Body of pancreas (tissue), 4 donors: ENCODE measurements around the gene PPP4R4.

ENCODE experiments used
- POLR2A ChIP-seq, 3 donors: fragments of 450-650 bp; IDR thresholded peaks; one replicate each; pipeline ENCODE4 v1.6.1; 2016; ENCODE audit warnings: antibody characterized with exemption in 3 of 3, mild to moderate bottlenecking in 2 of 3
- TF ChIP-seq, protein P1 (sequence below), 7 experiments: fragments of 450-650 bp in 4 of 7; fragments of 200-600 bp in 3 of 7; sonication (generic) in 3 of 7; IDR thresholded peaks; one replicate each; pipeline ENCODE4 v1.5.1; 2016 to 2019; ENCODE audit warnings: antibody characterized with exemption in 7 of 7

DNA sequence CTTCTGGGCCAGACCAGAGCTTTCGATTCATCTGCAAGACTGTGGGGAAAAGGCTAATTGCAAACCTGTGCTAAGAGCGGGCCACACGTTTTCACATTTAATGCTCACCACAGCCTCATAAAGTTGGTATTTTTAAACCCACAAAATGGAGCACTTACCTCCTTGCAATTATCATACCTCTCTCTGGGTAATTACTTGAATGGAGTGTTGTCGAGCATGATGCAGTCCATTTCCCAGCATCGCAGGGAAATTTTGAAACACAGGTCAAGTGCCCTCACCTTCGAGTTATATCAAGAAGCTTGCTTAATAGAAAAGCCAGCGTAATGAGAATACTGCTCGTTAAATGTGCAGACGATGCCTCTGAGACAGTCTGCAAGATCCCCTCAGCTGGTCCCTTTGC is 35.9 kb upstream of the PPP4R4 start:
- TF ChIP-seq, protein P1, sequence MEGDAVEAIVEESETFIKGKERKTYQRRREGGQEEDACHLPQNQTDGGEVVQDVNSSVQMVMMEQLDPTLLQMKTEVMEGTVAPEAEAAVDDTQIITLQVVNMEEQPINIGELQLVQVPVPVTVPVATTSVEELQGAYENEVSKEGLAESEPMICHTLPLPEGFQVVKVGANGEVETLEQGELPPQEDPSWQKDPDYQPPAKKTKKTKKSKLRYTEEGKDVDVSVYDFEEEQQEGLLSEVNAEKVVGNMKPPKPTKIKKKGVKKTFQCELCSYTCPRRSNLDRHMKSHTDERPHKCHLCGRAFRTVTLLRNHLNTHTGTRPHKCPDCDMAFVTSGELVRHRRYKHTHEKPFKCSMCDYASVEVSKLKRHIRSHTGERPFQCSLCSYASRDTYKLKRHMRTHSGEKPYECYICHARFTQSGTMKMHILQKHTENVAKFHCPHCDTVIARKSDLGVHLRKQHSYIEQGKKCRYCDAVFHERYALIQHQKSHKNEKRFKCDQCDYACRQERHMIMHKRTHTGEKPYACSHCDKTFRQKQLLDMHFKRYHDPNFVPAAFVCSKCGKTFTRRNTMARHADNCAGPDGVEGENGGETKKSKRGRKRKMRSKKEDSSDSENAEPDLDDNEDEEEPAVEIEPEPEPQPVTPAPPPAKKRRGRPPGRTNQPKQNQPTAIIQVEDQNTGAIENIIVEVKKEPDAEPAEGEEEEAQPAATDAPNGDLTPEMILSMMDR (IDR thresholded peaks at IDR 0.05): no peak
- no peak for TF ChIP-seq POLR2A (IDR thresholded peaks at IDR 0.05)
